Measurements from ENCODE around the gene NFIL3.
"Not testable (repeated sequence)": the region's sequence is repeated elsewhere in the genome, so short reads cannot be mapped to it uniquely, and the experiment has no call there.

The NFIL3 gene

GRCh38 chr9:91376239-91376638 lies 47.4 kb downstream of the NFIL3 start:
- Histone ChIP-seq H3K9me3 (ENCODE audit: control insufficient read depth, low read length) (no peaks in the 10 kb centered on the region), H3K4me1 (ENCODE audit: control insufficient read depth, insufficient read depth, low read length, poor library complexity, severe bottlenecking) (no peaks in the 10 kb centered on the region), H3K4me3 (ENCODE audit: extremely low read depth, insufficient read depth, low read length, poor library complexity, severe bottlenecking) (no peak overlapping the region), H3K36me3 (ENCODE audit: control insufficient read depth, insufficient read depth, low read length) (no peaks in the 10 kb centered on the region), H3K27ac (ENCODE audit: low read depth, low read length, severe bottlenecking) (no peak overlapping the region)
- 88 to 92% methylated on average over 2 of the region's 4 CpGs for whole genome bisulfite sequencing, 2 experiments (ENCODE audit: insufficient coverage in 2 of 2)

DNA sequence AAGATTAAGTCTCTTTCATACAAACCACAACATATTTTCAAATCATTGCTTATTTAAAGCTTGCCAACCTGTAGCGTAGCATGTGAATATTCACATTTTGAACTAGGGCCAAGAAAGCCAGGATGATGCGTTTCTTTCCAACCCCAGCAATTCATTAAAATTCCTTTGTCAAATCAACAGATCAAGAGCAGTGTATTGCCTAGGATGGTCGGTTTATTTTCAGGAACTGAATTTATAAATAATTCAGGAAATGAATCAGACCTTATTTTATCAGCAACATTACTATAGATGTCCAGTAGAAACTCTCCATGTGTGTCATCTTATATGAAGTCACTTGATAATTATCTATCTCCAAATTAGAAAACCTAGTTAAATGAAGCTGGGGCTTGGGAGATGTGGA lies 48.7 kb downstream of the NFIL3 start:
- WGBS, 2 experiments (ENCODE audit: insufficient coverage in 2 of 2) = 100% methylated on average over 1 to 2 of the region's 3 CpGs
- no peak overlapping the region for H3K27ac ChIP-seq (ENCODE audit: low read depth, low read length, severe bottlenecking)
- H3K4me1 ChIP-seq (ENCODE audit: control insufficient read depth, insufficient read depth, low read length, poor library complexity, severe bottlenecking) = no peaks in the 10 kb centered on the region

DNA sequence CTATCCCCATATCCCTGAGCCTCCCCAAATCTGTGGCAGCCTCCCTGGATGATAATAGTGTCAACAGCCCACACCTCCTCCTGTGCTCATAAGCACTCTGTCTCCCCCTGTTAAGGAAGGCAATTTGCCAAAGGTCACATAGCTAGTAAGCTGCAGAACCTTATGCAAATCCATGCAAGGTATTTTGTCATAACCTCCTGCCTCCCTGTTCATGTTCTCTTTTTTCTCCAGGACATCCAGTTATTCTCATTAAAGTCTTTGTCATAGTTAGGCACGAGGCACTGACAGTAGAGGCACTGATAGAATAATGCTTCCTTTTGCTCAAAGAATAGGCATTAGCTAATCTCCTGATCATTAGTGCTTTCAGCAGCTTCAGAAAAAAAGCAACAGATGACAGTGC lies 51.7 kb downstream of the NFIL3 start:
- Histone ChIP-seq H3K4me3 (ENCODE audit: extremely low read depth, insufficient read depth, low read length, poor library complexity, severe bottlenecking) (no peak overlapping the region), H3K27ac (ENCODE audit: low read depth, low read length, severe bottlenecking) (no peak overlapping the region), H3K4me1 (ENCODE audit: control insufficient read depth, insufficient read depth, low read length, poor library complexity, severe bottlenecking) (no peaks in the 10 kb centered on the region), H3K9me3 (ENCODE audit: control insufficient read depth, low read length) (no peaks in the 10 kb centered on the region), H3K36me3 (ENCODE audit: control insufficient read depth, insufficient read depth, low read length) (no peaks in the 10 kb centered on the region)
- no CpG with 5 or more reads among the region's 1 CpG for WGBS, 2 experiments (ENCODE audit: insufficient coverage in 2 of 2)

More for the DNA sequence above, 48.7 kb downstream of the NFIL3 start:
- Histone ChIP-seq H3K36me3 (ENCODE audit: control insufficient read depth, insufficient read depth, low read length) (no peaks in the 10 kb centered on the region), H3K9me3 (ENCODE audit: control insufficient read depth, low read length) (no peaks in the 10 kb centered on the region), H3K4me3 (ENCODE audit: extremely low read depth, insufficient read depth, low read length, poor library complexity, severe bottlenecking) (no peak overlapping the region)

- H3K4me1 ChIP-seq (ENCODE audit: control insufficient read depth, insufficient read depth, low read length, poor library complexity, severe bottlenecking); H3K9me3 ChIP-seq (ENCODE audit: control insufficient read depth, low read length); H3K4me3 ChIP-seq (ENCODE audit: extremely low read depth, insufficient read depth, low read length, poor library complexity, severe bottlenecking); H3K27ac ChIP-seq (ENCODE audit: low read depth, low read length, severe bottlenecking); H3K36me3 ChIP-seq (ENCODE audit: control insufficient read depth, insufficient read depth, low read length): not testable (repeated sequence)
- WGBS, 2 experiments (ENCODE audit: insufficient coverage in 2 of 2) = 89 to 100% methylated on average over 1 of the region's 3 CpGs
These were observed 53.6 kb downstream of the NFIL3 start for GRCh38 chr9:91370006-91370405.

GRCh38 chr9:91364702-91365101 lies 58.9 kb downstream of the NFIL3 start:
- peaks cover 7% of the 10 kb centered on the region for H3K9me3 ChIP-seq (ENCODE audit: control insufficient read depth, low read length)
- H3K36me3 ChIP-seq (ENCODE audit: control insufficient read depth, insufficient read depth, low read length) = no peaks in the 10 kb centered on the region
- no peak overlapping the region for H3K27ac ChIP-seq (ENCODE audit: low read depth, low read length, severe bottlenecking)
- no peak overlapping the region for H3K4me3 ChIP-seq (ENCODE audit: extremely low read depth, insufficient read depth, low read length, poor library complexity, severe bottlenecking)
- no peaks in the 10 kb centered on the region for H3K4me1 ChIP-seq (ENCODE audit: control insufficient read depth, insufficient read depth, low read length, poor library complexity, severe bottlenecking)
- 95 to 100% methylated on average over 3 of the region's 3 CpGs for WGBS, 2 experiments (ENCODE audit: insufficient coverage in 2 of 2)

- no peak overlapping the region for H3K27ac ChIP-seq (ENCODE audit: low read depth, low read length, severe bottlenecking)
- H3K36me3 ChIP-seq (ENCODE audit: control insufficient read depth, insufficient read depth, low read length) = no peaks in the 10 kb centered on the region
- no peak overlapping the region for H3K4me3 ChIP-seq (ENCODE audit: extremely low read depth, insufficient read depth, low read length, poor library complexity, severe bottlenecking)
- H3K9me3 ChIP-seq (ENCODE audit: control insufficient read depth, low read length) = peaks cover 7% of the 10 kb centered on the region
- H3K4me1 ChIP-seq (ENCODE audit: control insufficient read depth, insufficient read depth, low read length, poor library complexity, severe bottlenecking) = no peaks in the 10 kb centered on the region
- 96 to 100% methylated on average over 5 to 7 of the region's 7 CpGs for WGBS, 2 experiments (ENCODE audit: insufficient coverage in 2 of 2)
These were observed 59.6 kb downstream of the NFIL3 start for GRCh38 chr9:91364005-91364404.

GRCh38 chr9:91362051-91362611 lies 61.5 kb downstream of the NFIL3 start:
- peak overlapping the region; percentile 92 for H3K4me3 ChIP-seq (ENCODE audit: extremely low read depth, insufficient read depth, low read length, poor library complexity, severe bottlenecking)
- 70 to 83% methylated on average over 13 of the region's 15 CpGs for whole genome bisulfite sequencing, 2 experiments (ENCODE audit: insufficient coverage in 2 of 2)

GRCh38 chr9:91361291-91362050 lies 62.2 kb downstream of the NFIL3 start, which contains the start of gene AUH:
AUH (minus strand) TSS chr9:91361918; CDS start chr9:91361889, 29 bp downstream.
- Histone ChIP-seq H3K4me3 (ENCODE audit: extremely low read depth, insufficient read depth, low read length, poor library complexity, severe bottlenecking) (peak within 1 kb of the TSS; percentile 92), H3K27ac (ENCODE audit: low read depth, low read length, severe bottlenecking) (peak within 1 kb of the TSS; percentile 54), H3K9me3 (ENCODE audit: control insufficient read depth, low read length) (peaks cover 7% of the 10 kb centered on the region), H3K36me3 (ENCODE audit: control insufficient read depth, insufficient read depth, low read length) (peaks cover 4% of the 10 kb centered on the region), H3K4me1 (ENCODE audit: control insufficient read depth, insufficient read depth, low read length, poor library complexity, severe bottlenecking) (no peaks in the 10 kb centered on the region)
- WGBS, 2 experiments (ENCODE audit: insufficient coverage in 2 of 2) = 0 to 1% methylated on average over 60 to 65 of the region's 82 CpGs

More at GRCh38 chr9:91362051-91362611, 61.5 kb downstream of the NFIL3 start:
- Histone ChIP-seq H3K9me3 (ENCODE audit: control insufficient read depth, low read length) (peaks cover 7% of the 10 kb centered on the region), H3K36me3 (ENCODE audit: control insufficient read depth, insufficient read depth, low read length) (no peaks in the 10 kb centered on the region), H3K4me1 (ENCODE audit: control insufficient read depth, insufficient read depth, low read length, poor library complexity, severe bottlenecking) (no peaks in the 10 kb centered on the region), H3K27ac (ENCODE audit: low read depth, low read length, severe bottlenecking) (no peak overlapping the region)

GRCh38 chr9:91360551-91361290 lies 62.9 kb downstream of the NFIL3 start:
- Histone ChIP-seq H3K9me3 (ENCODE audit: control insufficient read depth, low read length) (peaks cover 7% of the 10 kb centered on the region), H3K27ac (ENCODE audit: low read depth, low read length, severe bottlenecking) (no peak overlapping the region), H3K4me3 (ENCODE audit: extremely low read depth, insufficient read depth, low read length, poor library complexity, severe bottlenecking) (peak overlapping the region; percentile 92), H3K36me3 (ENCODE audit: control insufficient read depth, insufficient read depth, low read length) (peaks cover 6% of the 10 kb centered on the region), H3K4me1 (ENCODE audit: control insufficient read depth, insufficient read depth, low read length, poor library complexity, severe bottlenecking) (no peaks in the 10 kb centered on the region)
- 16 to 31% methylated on average over 3 to 5 of the region's 10 CpGs for WGBS, 2 experiments (ENCODE audit: insufficient coverage in 2 of 2)

DNA sequence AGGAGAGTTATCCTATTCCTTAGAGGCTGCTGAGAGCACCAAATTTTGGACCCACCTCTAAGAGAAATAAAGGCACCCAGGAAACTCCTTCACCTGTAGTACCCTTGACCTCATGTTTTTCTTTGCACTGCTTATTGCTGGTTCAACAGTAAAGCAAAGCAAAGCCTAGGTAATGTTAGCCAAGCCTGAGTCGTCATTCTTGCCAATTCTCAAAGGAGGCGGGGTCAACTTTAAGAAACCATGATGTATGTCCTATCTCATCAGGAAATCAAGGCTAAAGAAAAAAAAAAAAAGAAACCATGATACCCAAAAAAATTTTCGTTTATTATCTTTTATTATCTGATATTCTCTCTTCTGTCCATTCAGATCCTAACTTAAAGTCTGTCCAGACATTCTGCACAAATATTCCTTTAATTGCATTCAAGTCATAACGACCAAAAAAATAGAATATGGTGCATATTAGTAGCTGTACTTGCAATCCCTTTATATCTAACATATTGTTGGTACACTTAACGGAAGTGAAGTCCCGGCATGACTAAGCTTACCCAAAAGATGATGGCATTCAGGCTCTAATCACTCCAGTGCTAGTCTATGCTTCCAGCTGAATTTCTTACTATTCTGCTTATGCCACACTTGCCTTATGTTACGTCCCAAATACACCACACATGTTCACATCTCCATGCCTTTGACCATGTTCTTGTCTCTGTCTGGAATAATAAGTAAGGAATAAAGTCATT lies 63.7 kb downstream of the NFIL3 start:
- peaks cover 6% of the 10 kb centered on the region for H3K9me3 ChIP-seq (ENCODE audit: control insufficient read depth, low read length)
- H3K27ac ChIP-seq (ENCODE audit: low read depth, low read length, severe bottlenecking) = no peak overlapping the region
- 66 to 67% methylated on average over 3 to 4 of the region's 7 CpGs for WGBS, 2 experiments (ENCODE audit: insufficient coverage in 2 of 2)
- peaks cover 13% of the 10 kb centered on the region for H3K36me3 ChIP-seq (ENCODE audit: control insufficient read depth, insufficient read depth, low read length)
- H3K4me3 ChIP-seq (ENCODE audit: extremely low read depth, insufficient read depth, low read length, poor library complexity, severe bottlenecking) = peak overlapping the region; percentile 92
- H3K4me1 ChIP-seq (ENCODE audit: control insufficient read depth, insufficient read depth, low read length, poor library complexity, severe bottlenecking) = no peaks in the 10 kb centered on the region

Measured in mesodermal cell (in vitro differentiated cells).